Mesendoderm (in vitro differentiated cells): ENCODE results near the gene CLDN3.
A peak's percentile ranks its signal among the peaks of the same experiment; 100 is the strongest.

Source experiments
- DNase-seq: peaks from one replicate; pipeline ENCODE4 v3.0.0; 2013
- H2AK5ac ChIP-seq: 2 replicates; pipeline ENCODE4 v1.6.1; 2013; ENCODE audit warnings: low read length, inconsistent platforms
- H2BK120ac ChIP-seq: 2 replicates; pipeline ENCODE4 v1.6.1; 2013; ENCODE audit warnings: low read depth, mild to moderate bottlenecking, low read length, moderate library complexity, mixed read lengths
- H2BK15ac ChIP-seq: replicated peaks from 2 replicates; pipeline ENCODE4 v1.6.1; 2013; ENCODE audit warnings: low read depth, mild to moderate bottlenecking, moderate library complexity
- H2BK5ac ChIP-seq: 2 replicates; pipeline ENCODE4 v1.6.1; 2013; ENCODE audit warnings: low read length, inconsistent platforms
- H3K18ac ChIP-seq: 2 replicates; pipeline ENCODE4 v1.6.1; 2013; ENCODE audit warnings: mild to moderate bottlenecking, low read length, mixed read lengths
- H3K23ac ChIP-seq: one replicate; pipeline ENCODE4 v1.6.1; 2013; ENCODE audit warnings: low read length
- H3K27ac ChIP-seq: 2 replicates; pipeline ENCODE4 v1.5.1; 2013; ENCODE audit warnings: low read depth, mild to moderate bottlenecking, inconsistent platforms, low read length, moderate library complexity
- H3K27me3 ChIP-seq: 2 replicates; pipeline ENCODE4 v1.6.1; 2013; ENCODE audit warnings: low read length, control low read depth, mild to moderate bottlenecking, inconsistent platforms; ENCODE audit not compliant: insufficient read depth, poor library complexity
- H3K36me3 ChIP-seq: 2 replicates; pipeline ENCODE4 v1.6.1; 2013; ENCODE audit warnings: low read length, inconsistent platforms; ENCODE audit not compliant: control insufficient read depth, insufficient read depth
- H3K4ac ChIP-seq: one replicate; pipeline ENCODE4 v1.6.1; 2013; ENCODE audit warnings: low read depth, mild to moderate bottlenecking, low read length, moderate library complexity
- H3K4me1 ChIP-seq: 2 replicates; pipeline ENCODE4 v1.6.1; 2013; ENCODE audit warnings: low read depth, low read length, inconsistent platforms; ENCODE audit not compliant: control insufficient read depth
- H3K4me2 ChIP-seq: 2 replicates; pipeline ENCODE4 v1.6.1; 2013; ENCODE audit warnings: low read length
- H3K4me3 ChIP-seq: 2 replicates; pipeline ENCODE4 v1.5.1; 2013; ENCODE audit warnings: mild to moderate bottlenecking, low read length
- H3K56ac ChIP-seq: one replicate; pipeline ENCODE4 v1.6.1; 2013; ENCODE audit warnings: low read length
- H3K79me1 ChIP-seq: 2 replicates; pipeline ENCODE4 v1.6.1; 2013; ENCODE audit warnings: low read length, inconsistent platforms
- H3K79me2 ChIP-seq: 2 replicates; pipeline ENCODE4 v1.6.1; 2013; ENCODE audit warnings: mild to moderate bottlenecking, low read length; ENCODE audit not compliant: control insufficient read depth, insufficient read depth
- H3K9ac ChIP-seq: 2 replicates; pipeline ENCODE4 v1.6.1; 2013; ENCODE audit warnings: low read length, inconsistent platforms
- H4K5ac ChIP-seq: one replicate; pipeline ENCODE4 v1.6.1; 2013; ENCODE audit warnings: low read length
- H4K8ac ChIP-seq: one replicate; pipeline ENCODE4 v1.6.1; 2013; ENCODE audit warnings: low read depth, mild to moderate bottlenecking, control low read depth, low read length, moderate library complexity
- WGBS: extraction: QIAGEN DNeasy Blood & Tissue Kit; methylation state at CpG from one replicate; pipeline ENCODE4 v1.1.7; 2013; ENCODE audit warnings: low lambda C conversion rate, missing lambda C conversion rate; ENCODE audit not compliant: insufficient coverage; ENCODE audit errors: extremely low coverage; 5-methylcytosine and 5-hydroxymethylcytosine counted together

The CLDN3 gene

DNA sequence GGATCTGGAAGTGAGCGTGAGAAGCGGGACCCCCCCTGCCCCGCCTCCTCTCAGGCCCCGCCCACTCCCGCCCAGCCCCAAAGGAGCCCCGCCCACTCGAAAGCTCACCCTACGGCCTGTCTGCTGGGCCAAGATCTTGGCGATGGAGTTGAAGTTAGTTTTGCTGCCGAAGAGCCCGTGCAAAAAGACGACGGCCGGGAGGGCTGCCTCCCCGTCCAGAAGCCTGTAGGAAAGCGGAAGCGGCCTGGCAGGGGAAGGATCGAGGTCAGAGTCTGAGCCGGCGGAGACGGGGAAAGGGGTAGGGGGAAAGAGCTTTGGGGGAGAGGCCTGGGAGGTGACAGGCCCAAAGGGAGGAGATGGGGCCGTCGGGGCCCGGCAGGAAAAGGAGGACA, 31.9 kb downstream of the CLDN3 start:
- Histone ChIP-seq H3K36me3 (no peaks in the 10 kb centered on the region), H4K8ac (no peak overlapping the region), H3K23ac (peak overlapping the region; percentile 80), H2BK15ac (no peak overlapping the region), H2AK5ac (no peak overlapping the region), H3K56ac (peak overlapping the region; percentile 96), H3K79me1 (peaks cover 3% of the 10 kb centered on the region), H3K27ac (peak overlapping the region; percentile 56), H3K4me3 (peak overlapping the region; percentile 82), H3K4ac (no peak overlapping the region), H2BK5ac (peak overlapping the region; percentile 73), H3K27me3 (no peaks in the 10 kb centered on the region), H3K4me1 (peaks cover 6% of the 10 kb centered on the region), H2BK120ac (no peak overlapping the region), H3K18ac (no peak overlapping the region), H4K5ac (no peak overlapping the region), H3K9ac (peak overlapping the region; percentile 93), H3K4me2 (peak overlapping the region; percentile 91), H3K79me2 (no peaks in the 10 kb centered on the region)
- peak; percentile 72 for DNase-seq
- WGBS = no CpG with 5 or more reads among the region's 24 CpGs

GRCh38 chr7:73737491-73738219, 32.4 kb downstream of the CLDN3 start:
- Histone ChIP-seq H4K5ac (no peak overlapping the region), H3K4me2 (no peak overlapping the region), H2BK5ac (no peak overlapping the region), H3K4me1 (peaks cover 5% of the 10 kb centered on the region), H3K36me3 (no peaks in the 10 kb centered on the region), H2BK15ac (no peak overlapping the region), H3K56ac (peak overlapping the region; percentile 34), H2AK5ac (no peak overlapping the region), H3K79me1 (peaks cover 3% of the 10 kb centered on the region), H3K27ac (no peak overlapping the region), H3K27me3 (no peaks in the 10 kb centered on the region), H3K4me3 (no peak overlapping the region), H3K79me2 (no peaks in the 10 kb centered on the region), H2BK120ac (no peak overlapping the region), H3K18ac (no peak overlapping the region), H4K8ac (no peak overlapping the region), H3K4ac (no peak overlapping the region), H3K23ac (no peak overlapping the region), H3K9ac (peak overlapping the region; percentile 9)
- DNase-seq = no peak
- WGBS = no CpG with 5 or more reads among the region's 17 CpGs

- H3K27me3 ChIP-seq = no peaks in the 10 kb centered on the region
- no peak overlapping the region for H3K23ac ChIP-seq
- no peak overlapping the region for H3K4me3 ChIP-seq
- no peak overlapping the region for H3K56ac ChIP-seq
- no peak overlapping the region for H2AK5ac ChIP-seq
- no peak overlapping the region for H2BK5ac ChIP-seq
- no peak overlapping the region for H2BK120ac ChIP-seq
- H3K4ac ChIP-seq = no peak overlapping the region
- no peak overlapping the region for H4K8ac ChIP-seq
- H3K36me3 ChIP-seq = no peaks in the 10 kb centered on the region
- whole genome bisulfite sequencing = no CpG with 5 or more reads among the region's 14 CpGs
- H4K5ac ChIP-seq = no peak overlapping the region
- peaks cover 2% of the 10 kb centered on the region for H3K4me1 ChIP-seq
- no peak overlapping the region for H3K27ac ChIP-seq
- peaks cover 3% of the 10 kb centered on the region for H3K79me1 ChIP-seq
- H2BK15ac ChIP-seq = no peak overlapping the region
- H3K79me2 ChIP-seq = no peaks in the 10 kb centered on the region
- no peak overlapping the region for H3K4me2 ChIP-seq
- no peak for DNase-seq
- H3K9ac ChIP-seq = no peak overlapping the region
- H3K18ac ChIP-seq = no peak overlapping the region
Measured at GRCh38 chr7:73736885-73737284, 33.2 kb downstream of the CLDN3 start.

- H3K79me1 ChIP-seq = peaks cover 3% of the 10 kb centered on the region
- no peak overlapping the region for H3K4me2 ChIP-seq
- no peak overlapping the region for H3K23ac ChIP-seq
- no peaks in the 10 kb centered on the region for H3K36me3 ChIP-seq
- no peak overlapping the region for H2BK120ac ChIP-seq
- H3K18ac ChIP-seq = no peak overlapping the region
- no peaks in the 10 kb centered on the region for H3K27me3 ChIP-seq
- WGBS = no CpG with 5 or more reads among the region's 8 CpGs
- no peak overlapping the region for H3K27ac ChIP-seq
- H4K8ac ChIP-seq = no peak overlapping the region
- H2BK15ac ChIP-seq = no peak overlapping the region
- no peak overlapping the region for H4K5ac ChIP-seq
- no peaks in the 10 kb centered on the region for H3K79me2 ChIP-seq
- H2BK5ac ChIP-seq = no peak overlapping the region
- H2AK5ac ChIP-seq = no peak overlapping the region
- no peak for DNase-seq
- H3K9ac ChIP-seq = no peak overlapping the region
- no peak overlapping the region for H3K56ac ChIP-seq
- H3K4me1 ChIP-seq = peaks cover 2% of the 10 kb centered on the region
- no peak overlapping the region for H3K4ac ChIP-seq
- no peak overlapping the region for H3K4me3 ChIP-seq
Measured at GRCh38 chr7:73735528-73735905, 34.6 kb downstream of the CLDN3 start.

- WGBS = no CpG with 5 or more reads among the region's 16 CpGs
- Histone ChIP-seq H4K5ac (no peak overlapping the region), H3K79me1 (peaks cover 3% of the 10 kb centered on the region), H3K4me2 (no peak overlapping the region), H3K27me3 (no peaks in the 10 kb centered on the region), H3K4me3 (no peak overlapping the region), H3K23ac (no peak overlapping the region), H3K4me1 (peaks cover 2% of the 10 kb centered on the region), H2BK15ac (no peak overlapping the region), H3K56ac (peak overlapping the region; percentile 56), H3K27ac (no peak overlapping the region), H2BK120ac (no peak overlapping the region), H3K36me3 (no peaks in the 10 kb centered on the region), H2AK5ac (no peak overlapping the region), H2BK5ac (no peak overlapping the region), H3K18ac (no peak overlapping the region), H4K8ac (no peak overlapping the region), H3K79me2 (no peaks in the 10 kb centered on the region), H3K9ac (peak overlapping the region; percentile 29), H3K4ac (no peak overlapping the region)
- DNase-seq = peak; percentile 94
Measured at GRCh38 chr7:73734619-73735527, 35.2 kb downstream of the CLDN3 start.
